Left cardiac atrium (tissue), 4 donors: ENCODE data around the gene RABGAP1L. TPM values are rescaled to one million over a fixed set of nuclear protein-coding genes. Genes with fewer than 3 reads are reported as not detected.
A peak's percentile ranks its signal among the peaks of the same experiment; 100 is the strongest.

Experiments
- ATAC-seq, 2 donors: fragments of 200-7000 bp; cut with Tn5 transposase; one replicate each; pipeline ENCODE4 v1.9.1; 2020; ENCODE audit warnings: mild to moderate bottlenecking in 2 of 2, moderate library complexity in 2 of 2
- DNase-seq: peaks from one replicate; pipeline ENCODE4 v3.0.0-alpha.2; 2020
- intact Hi-C, 2 donors: fragments of 100-400 bp; cut with DNase I; formaldehyde crosslinking; loops; one replicate each; pipeline versions ENCODE4 v1.14.1 to v1.15.1; 2022 to 2023
- total RNA-seq, 2 donors: library from RNA; stranded (reverse); fragmentation: NEBNext Ultra II Directional; extraction: Animal tissue kit (Norgen Biotek cat#: 25700); gene quantifications; one replicate each; pipeline ENCODE4 v1.2.1, GENCODE V29; 2021
- donor health status: DM: no; HTN: yes; CAD: no.
- donor health status: DM: no; HTN: yes; CAD: no; lungs with severe emphysema.
- donor health status: DM: yes; HTN: yes; CAD: no.
- donor health status: Dilated cardiomyopathy.

RABGAP1L gene
- total RNA-seq, 2 donors from 2014 or later: 134 to 145 TPM

- ATAC-seq: peak in 1 of 2 donors; percentile 16
- no peak for DNase-seq
- intact Hi-C loops: loop anchor here in 1 of 2 donors (2.0 kb wide), 1 partner anchor 481 kb away; no protein-coding TSS in a partner anchor
Observed at GRCh38 chr1:174743654-174744561, 584.6 kb downstream of the RABGAP1L start.

GRCh38 chr1:174744886-174745285 lies 585.6 kb downstream of the RABGAP1L start:
- ATAC-seq: no peak

GRCh38 chr1:174746024-174746808 lies 586.9 kb downstream of the RABGAP1L start:
- DNase-seq: no peak
- peak; percentile 43 to 45 for ATAC-seq
- intact Hi-C loops: no loop called here

More at GRCh38 chr1:174744886-174745285, 585.6 kb downstream of the RABGAP1L start:
- intact Hi-C loops: loop anchor here in 1 of 2 donors (2.0 kb wide), 1 partner anchor 482 kb away; no protein-coding TSS in a partner anchor
- DNase-seq: no peak

DNA sequence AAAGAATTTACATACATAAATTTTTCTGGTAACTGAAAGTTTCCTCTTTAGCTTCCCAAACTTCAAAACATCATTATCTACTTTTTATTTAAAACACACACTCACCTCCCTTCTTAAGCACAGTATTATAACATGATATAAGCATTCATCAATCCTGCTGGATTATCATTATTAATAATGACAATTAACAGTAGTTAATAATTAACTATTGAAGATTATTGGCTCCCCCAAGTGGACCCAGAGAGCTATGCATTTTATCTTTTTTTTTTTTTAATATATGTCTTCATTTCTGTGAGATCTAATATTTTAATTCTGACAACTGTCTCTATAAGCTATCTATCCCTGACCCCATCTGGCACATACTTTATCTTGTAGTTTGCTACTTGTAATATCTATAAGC lies 588.3 kb downstream of the RABGAP1L start:
- DNase-seq: no peak
- ATAC-seq: no peak
- intact Hi-C loops: no loop called here

DNA sequence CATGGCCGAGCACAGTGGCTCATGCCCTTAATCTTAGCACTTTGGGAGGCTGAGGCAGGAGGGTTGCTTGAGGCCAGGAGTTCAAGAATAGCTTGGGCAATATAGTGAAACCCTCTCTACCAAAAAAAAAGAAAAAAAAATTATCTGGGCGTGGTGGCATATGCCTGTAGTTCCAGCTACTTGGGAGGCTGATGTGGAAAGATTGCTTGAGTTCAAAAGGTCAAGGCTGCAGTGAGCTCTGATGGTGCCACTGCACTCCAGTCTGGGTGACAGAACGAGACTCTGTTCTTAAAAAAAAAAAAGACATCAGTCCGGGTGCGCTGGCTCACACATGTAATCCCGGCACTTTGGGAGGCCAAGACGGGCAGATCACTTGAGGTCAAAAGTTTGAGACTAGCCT lies 589.3 kb downstream of the RABGAP1L start:
- no peak for DNase-seq
- intact Hi-C loops: no loop called here
- no peak for ATAC-seq

DNA sequence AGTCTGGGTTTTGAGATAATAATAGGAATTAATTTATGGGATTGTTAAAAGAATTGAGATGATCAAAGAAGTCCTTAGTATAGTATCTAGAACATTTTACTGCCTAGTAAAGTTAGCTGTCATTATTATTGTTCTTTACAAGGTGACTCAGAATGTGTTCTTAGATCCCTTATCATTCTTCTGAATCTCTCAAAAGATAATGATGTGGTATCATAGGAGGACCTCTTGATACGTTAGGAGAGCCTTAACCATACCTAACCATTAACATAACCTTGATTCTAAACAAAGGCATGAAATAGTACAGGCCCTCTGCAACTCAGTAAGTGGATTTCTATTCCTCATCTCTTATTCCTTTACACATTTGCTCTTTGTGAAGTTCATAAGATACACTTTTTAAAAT lies 593.8 kb downstream of the RABGAP1L start:
- intact Hi-C loops: no loop called here
- no peak for ATAC-seq

DNA sequence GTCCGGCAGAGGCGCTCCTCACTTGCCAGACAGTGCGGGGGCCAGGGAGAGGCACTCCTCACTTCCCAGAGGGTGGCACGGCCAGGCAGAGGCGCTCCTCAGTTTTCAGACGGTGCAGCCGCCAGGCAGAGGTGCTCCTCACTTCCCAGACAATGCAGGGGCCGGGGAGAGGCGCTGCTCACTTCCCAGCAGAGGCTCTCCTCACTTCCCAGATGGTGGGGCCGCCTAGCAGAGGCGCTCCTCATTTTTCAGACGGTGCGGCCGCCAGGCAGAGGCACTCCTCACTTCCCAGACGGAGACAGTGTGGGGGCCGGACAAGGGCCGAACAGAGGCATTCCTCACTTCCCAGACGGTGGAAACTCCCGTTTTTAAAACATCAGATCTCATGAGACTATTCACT lies 602.0 kb downstream of the RABGAP1L start:
- DNase-seq: no peak
- intact Hi-C loops: no loop called here

More for the DNA sequence above, 593.8 kb downstream of the RABGAP1L start:
- no peak for DNase-seq

GRCh38 chr1:174761901-174762585 lies 602.7 kb downstream of the RABGAP1L start:
- ATAC-seq (no peak), DNase-seq (no peak)
- intact Hi-C loops: no loop called here

More for the DNA sequence above, 602.0 kb downstream of the RABGAP1L start:
- ATAC-seq: no peak

- no peak for ATAC-seq
- intact Hi-C loops: no loop called here
- DNase-seq: no peak
Observed at GRCh38 chr1:174764191-174764590, 604.9 kb downstream of the RABGAP1L start.

GRCh38 chr1:174766727-174767126 lies 607.4 kb downstream of the RABGAP1L start:
- ATAC-seq: no peak
- DNase-seq: no peak
- intact Hi-C loops: no loop called here

GRCh38 chr1:174768516-174768915 lies 609.2 kb downstream of the RABGAP1L start:
- no peak for ATAC-seq
- DNase-seq: no peak
- intact Hi-C loops: no loop called here

- no peak for ATAC-seq
- DNase-seq: no peak
- intact Hi-C loops: no loop called here
Observed at GRCh38 chr1:174768949-174769348, 609.6 kb downstream of the RABGAP1L start.

DNA sequence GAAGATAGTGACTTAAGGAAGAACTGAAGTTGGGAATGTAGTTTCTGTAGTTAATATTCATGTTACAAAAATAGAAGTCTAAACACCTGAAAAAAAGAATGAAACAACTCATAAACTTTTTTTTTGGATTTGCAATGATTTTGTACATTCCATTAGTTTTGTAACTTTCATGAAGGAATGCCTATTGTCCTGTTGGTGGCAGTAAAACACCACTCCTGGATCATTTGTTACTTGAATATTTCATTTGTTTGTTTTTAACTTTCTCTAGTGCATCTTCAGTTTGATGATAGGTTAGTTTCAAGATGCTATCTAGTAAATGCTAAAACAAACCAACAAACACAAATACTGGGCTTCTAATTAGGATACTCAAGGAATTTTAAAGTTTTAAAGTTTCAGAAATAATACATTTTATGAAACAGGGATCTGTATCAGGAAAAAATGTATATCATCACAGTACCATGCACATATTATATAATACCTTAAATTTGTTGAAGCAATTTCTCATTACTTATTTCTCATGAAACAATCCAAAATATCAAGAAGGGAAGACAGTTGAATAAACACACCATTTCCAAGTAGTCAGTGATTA lies 610.7 kb downstream of the RABGAP1L start:
- DNase-seq: no peak
- ATAC-seq: peak in 1 of 2 donors; percentile 41
- intact Hi-C loops: loop anchor here (5.0 to 10.0 kb wide), 2 partner anchors 205 to 212 kb away; no protein-coding TSS in a partner anchor

- no peak for ATAC-seq
- intact Hi-C loops: loop anchor here in 1 of 2 donors (10.0 kb wide), 1 partner anchor 199 kb away; no protein-coding TSS in a partner anchor
Observed at GRCh38 chr1:174775621-174776020, 616.3 kb downstream of the RABGAP1L start.

GRCh38 chr1:174777262-174777661 lies 617.9 kb downstream of the RABGAP1L start:
- DNase-seq (no peak), ATAC-seq (no peak)
- intact Hi-C loops: loop anchor here in 1 of 2 donors (10.0 kb wide), 1 partner anchor 198 kb away; no protein-coding TSS in a partner anchor

More at GRCh38 chr1:174775621-174776020, 616.3 kb downstream of the RABGAP1L start:
- DNase-seq: no peak

DNA sequence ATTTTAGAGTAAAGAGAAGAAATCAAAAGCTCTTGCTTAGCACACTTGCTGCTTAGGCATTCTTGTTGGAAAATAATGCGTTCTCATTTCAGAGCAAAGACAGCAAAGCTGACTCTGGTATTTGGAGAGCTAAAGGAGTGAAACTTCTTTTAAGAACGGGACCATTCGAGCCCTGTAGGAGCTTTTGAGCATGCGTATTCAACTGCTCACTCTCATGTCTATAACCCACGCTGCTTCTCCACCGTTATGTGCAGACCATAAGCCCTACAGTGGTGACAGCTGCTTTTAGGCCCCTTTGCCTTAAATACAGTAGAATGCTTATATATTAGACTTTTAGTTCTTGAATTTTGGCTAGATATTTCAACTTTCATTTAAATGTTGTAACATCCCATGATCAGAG lies 626.2 kb downstream of the RABGAP1L start:
- DNase-seq (no peak), ATAC-seq (no peak)
- intact Hi-C loops: no loop called here

DNA sequence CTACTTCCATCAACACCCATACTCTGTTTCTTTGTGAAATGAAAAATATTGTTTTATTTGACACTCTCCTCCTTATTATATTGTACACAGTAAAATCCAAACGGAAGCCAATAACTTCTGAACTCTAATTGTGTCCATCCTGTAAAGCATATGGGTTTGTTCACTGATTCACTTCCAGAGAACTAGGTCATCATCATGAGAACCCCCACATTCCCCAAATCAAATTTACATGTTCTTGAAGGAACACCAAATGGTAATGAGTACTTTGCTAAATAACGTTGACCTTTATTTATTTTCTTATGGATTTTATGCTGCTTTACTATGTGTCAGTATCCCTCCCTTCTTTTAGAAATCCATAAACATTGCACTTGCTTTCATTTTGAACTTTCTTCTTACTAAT lies 627.0 kb downstream of the RABGAP1L start:
- intact Hi-C loops: no loop called here
- ATAC-seq: no peak
- no peak for DNase-seq

- no peak for DNase-seq
- ATAC-seq: no peak
- intact Hi-C loops: no loop called here
Observed at GRCh38 chr1:174786760-174787159, 627.4 kb downstream of the RABGAP1L start.

DNA sequence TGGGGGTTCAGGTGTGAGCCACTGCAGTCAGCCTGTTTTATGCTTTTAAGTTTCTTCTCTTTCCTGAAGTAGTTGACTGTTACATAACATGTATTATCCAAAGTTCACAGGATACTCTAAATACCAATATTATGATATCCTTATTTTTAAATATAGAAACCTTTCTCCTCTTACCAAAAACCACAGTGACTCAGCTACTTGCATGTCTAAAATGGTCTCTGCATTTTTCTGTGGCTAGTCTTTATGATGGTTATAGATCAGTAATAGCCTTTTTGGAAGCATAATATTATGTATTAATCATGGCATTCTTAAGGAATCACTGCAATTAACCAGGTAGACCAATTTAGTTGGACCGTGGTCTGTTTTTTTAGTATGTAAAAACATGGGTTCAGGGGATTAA lies 629.7 kb downstream of the RABGAP1L start:
- intact Hi-C loops: no loop called here
- no peak for ATAC-seq
- no peak for DNase-seq
